Measurements from ENCODE around the gene ZCCHC14. TPM values are rescaled to one million over a fixed set of nuclear protein-coding genes. Genes with fewer than 3 reads are reported as not detected.
A peak's percentile ranks its signal among the peaks of the same experiment; 100 is the strongest.

ZCCHC14 gene
- total RNA-seq, 6 donors from 2014 or later, result 17.2 to 35.3 (median 26.3) TPM

DNA sequence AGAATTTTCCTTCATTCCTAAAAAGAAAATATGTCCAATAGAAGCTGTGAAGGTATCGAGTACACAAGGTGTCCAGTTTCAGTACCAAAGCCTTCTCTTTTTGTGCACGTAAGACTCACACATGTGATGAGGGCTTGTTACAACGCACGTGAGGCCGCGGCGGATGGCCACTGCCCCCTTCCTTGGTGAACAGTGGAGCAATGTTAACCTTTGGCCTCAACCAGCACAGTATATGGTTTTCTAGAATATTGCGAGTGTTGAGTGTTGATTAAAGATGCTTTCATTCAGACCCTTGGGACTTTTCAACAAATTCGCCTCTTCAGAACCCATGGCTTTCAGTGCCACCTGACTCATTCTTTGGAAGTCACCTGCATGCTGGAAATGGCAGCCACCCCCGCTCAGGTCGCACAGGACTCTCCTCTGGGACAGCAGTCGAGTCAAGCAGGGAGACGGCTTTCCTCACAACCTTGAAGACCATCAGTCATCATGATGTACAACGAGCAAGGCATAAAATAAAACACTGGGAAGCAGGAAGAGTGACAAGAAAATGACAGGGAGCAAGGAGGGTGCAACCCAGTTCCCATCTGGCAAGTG is 86.2 kb downstream of the ZCCHC14 start:
- Histone ChIP-seq H3K27ac (peak overlapping the region in 2 of 4 donors; percentile 49 to 66), H3K27me3 (no peaks in the 10 kb centered on the region)
- DNase-seq, result no peak

DNA sequence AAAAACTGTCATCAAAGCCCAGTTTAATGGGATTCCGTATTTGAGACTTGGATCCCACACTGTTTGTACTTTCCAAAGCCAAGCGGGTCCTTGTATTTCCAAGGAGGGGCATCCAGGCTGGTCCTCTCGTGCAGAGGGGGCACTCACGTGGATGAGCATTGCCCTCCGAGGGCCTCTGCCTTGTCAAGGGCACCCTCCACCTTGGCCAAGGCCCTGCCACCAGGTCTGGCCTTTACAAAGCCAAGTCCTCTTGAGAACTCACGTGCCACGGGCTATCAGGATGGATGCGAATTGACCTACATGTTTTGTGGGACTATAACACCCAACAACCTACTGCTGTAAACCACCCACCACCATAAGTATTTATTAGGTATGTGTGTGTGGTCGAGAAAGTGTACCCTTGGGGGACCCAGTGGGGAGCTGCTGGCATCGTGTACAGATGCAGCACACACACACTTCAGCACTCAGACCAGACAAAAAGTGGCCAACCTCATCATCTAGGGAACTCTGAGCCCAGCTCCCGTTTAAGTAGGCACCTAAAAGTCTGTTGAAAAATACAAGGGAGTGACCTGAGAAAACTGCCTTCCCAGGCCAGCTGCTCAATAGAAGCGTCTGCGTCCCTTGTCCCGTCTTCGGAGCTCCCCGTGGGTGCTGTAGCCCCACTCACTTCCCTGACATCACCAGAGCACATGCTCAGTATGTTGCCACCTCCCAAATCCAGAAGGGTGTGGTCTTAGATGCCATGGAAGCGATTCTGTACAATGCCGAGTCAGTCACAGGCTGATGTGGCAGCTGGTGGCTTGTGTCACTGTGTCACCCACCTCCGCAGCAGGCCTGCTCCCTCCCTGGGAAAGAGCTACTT is 87.8 kb downstream of the ZCCHC14 start:
- DNase-seq (no peak), ATAC-seq (ENCODE audit: low FRiP score in 2 of 2) (peak; percentile 6 to 31)
- H3K9me3 ChIP-seq, result no peaks in the 10 kb centered on the region
- no peak for TF ChIP-seq EP300 (IDR thresholded peaks at IDR 0.05)
- 94 to 96% methylated on average over 19 of the region's 19 CpGs for WGBS, 2 donors
- H3K4me3 ChIP-seq, result no peak overlapping the region
- H3K4me1 ChIP-seq, result peaks cover 0 to 10% (median 0%) of the 10 kb centered on the region in 4 donors
- H3K27ac ChIP-seq, result no peak overlapping the region
- no peaks in the 10 kb centered on the region for H3K27me3 ChIP-seq
- peaks cover 17 to 94% (median 59%) of the 10 kb centered on the region in 4 donors for H3K36me3 ChIP-seq

More for the DNA sequence above, 86.2 kb downstream of the ZCCHC14 start:
- 90 to 92% methylated on average over 14 of the region's 14 CpGs for WGBS, 2 donors
- Histone ChIP-seq H3K4me1 (peaks cover 0 to 10% (median 0%) of the 10 kb centered on the region in 4 donors), H3K9me3 (no peaks in the 10 kb centered on the region), H3K36me3 (peaks cover 13 to 96% (median 62%) of the 10 kb centered on the region in 4 donors), H3K4me3 (no peak overlapping the region)
- TF ChIP-seq POLR2A (IDR thresholded peaks at IDR 0.05) (no peak), EP300 (IDR thresholded peaks at IDR 0.05) (no peak), POLR2AphosphoS5 (IDR thresholded peaks at IDR 0.05) (no peak)
- TF ChIP-seq, protein P1, sequence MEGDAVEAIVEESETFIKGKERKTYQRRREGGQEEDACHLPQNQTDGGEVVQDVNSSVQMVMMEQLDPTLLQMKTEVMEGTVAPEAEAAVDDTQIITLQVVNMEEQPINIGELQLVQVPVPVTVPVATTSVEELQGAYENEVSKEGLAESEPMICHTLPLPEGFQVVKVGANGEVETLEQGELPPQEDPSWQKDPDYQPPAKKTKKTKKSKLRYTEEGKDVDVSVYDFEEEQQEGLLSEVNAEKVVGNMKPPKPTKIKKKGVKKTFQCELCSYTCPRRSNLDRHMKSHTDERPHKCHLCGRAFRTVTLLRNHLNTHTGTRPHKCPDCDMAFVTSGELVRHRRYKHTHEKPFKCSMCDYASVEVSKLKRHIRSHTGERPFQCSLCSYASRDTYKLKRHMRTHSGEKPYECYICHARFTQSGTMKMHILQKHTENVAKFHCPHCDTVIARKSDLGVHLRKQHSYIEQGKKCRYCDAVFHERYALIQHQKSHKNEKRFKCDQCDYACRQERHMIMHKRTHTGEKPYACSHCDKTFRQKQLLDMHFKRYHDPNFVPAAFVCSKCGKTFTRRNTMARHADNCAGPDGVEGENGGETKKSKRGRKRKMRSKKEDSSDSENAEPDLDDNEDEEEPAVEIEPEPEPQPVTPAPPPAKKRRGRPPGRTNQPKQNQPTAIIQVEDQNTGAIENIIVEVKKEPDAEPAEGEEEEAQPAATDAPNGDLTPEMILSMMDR (IDR thresholded peaks at IDR 0.05), result no peak
- no peak for ATAC-seq (ENCODE audit: low FRiP score in 2 of 2)

DNA sequence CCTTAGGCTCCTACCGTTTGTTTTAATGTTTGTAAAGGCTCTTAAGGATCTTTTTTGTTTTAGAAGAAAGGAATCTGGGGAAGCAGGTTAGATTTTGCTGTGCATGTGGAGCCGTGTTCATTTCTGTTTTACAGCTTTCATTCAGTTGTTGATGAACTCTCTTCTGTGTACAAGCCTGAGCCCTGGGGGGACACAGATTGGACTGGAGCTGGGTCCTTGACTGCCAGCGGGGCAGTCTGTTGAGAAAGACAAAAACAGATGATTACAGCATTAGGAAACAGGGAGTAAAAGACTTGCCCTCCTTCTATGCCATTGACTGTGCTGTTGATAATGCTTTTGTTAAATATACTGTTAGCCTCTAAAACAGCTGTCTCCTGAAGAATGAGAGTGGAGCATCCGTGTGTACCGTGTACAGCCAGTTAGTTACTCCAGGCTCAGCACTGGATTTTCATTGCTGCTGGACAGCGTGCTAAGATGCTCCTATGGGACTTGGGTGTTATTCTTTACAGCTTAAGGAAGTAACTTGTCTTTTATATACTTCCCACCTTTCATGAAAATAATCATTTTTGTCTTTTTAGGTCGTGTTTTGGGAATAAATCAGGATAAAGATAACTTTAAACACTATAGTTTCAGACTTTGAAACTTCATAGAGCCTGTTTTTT is 97.5 kb downstream of the ZCCHC14 start:
- Histone ChIP-seq H3K27ac (no peak overlapping the region), H3K36me3 (peaks cover 7 to 19% (median 12%) of the 10 kb centered on the region in 4 donors), H3K9me3 (no peaks in the 10 kb centered on the region), H3K4me1 (peaks cover 17 to 37% (median 27%) of the 10 kb centered on the region in 4 donors), H3K27me3 (no peaks in the 10 kb centered on the region), H3K4me3 (no peak overlapping the region)
- TF ChIP-seq, protein P1 (IDR thresholded peaks at IDR 0.05), result no peak
- no peak for TF ChIP-seq POLR2A (IDR thresholded peaks at IDR 0.05)
- TF ChIP-seq EP300 (IDR thresholded peaks at IDR 0.05), result no peak
- TF ChIP-seq POLR2AphosphoS5 (IDR thresholded peaks at IDR 0.05), result no peak
- ATAC-seq (ENCODE audit: low FRiP score in 2 of 2), result no peak
- WGBS, 2 donors, result 74 to 75% methylated on average over 7 of the region's 7 CpGs
- DNase-seq, result no peak

DNA sequence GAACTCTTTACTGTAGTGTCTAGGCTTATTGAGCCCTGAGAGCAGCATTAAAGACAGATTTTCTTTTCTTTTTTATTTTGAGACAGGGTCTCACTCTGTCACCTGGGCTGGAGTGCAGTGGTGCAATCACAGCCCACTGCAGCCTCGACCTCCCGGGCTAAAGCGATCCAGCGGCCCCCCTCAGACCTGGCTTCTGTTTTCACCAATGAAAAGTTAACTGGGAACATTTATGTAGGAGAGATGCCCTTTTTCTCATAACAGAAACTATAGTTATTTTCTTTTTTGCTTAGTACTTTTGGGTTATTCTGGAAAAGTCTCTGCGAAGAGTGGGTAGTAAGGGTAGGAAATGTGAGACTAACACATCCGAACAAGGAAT is 99.2 kb downstream of the ZCCHC14 start:
- WGBS, 2 donors, result 80 to 88% methylated on average over 6 of the region's 6 CpGs
- Histone ChIP-seq H3K4me1 (peaks cover 25 to 46% (median 32%) of the 10 kb centered on the region in 4 donors), H3K9me3 (no peaks in the 10 kb centered on the region), H3K27me3 (no peaks in the 10 kb centered on the region), H3K27ac (peak overlapping the region in 3 of 4 donors; percentile 99 to 100 (median 99)), H3K4me3 (peak overlapping the region in 3 of 4 donors; percentile 75 to 91 (median 82)), H3K36me3 (peaks cover 0 to 3% (median 1%) of the 10 kb centered on the region in 4 donors)
- TF ChIP-seq, protein P1 (IDR thresholded peaks at IDR 0.05), result no peak
- TF ChIP-seq POLR2AphosphoS5 (IDR thresholded peaks at IDR 0.05), result no peak
- TF ChIP-seq POLR2A (IDR thresholded peaks at IDR 0.05), result no peak
- TF ChIP-seq EP300 (IDR thresholded peaks at IDR 0.05), result no peak
- no peak for ATAC-seq (ENCODE audit: low FRiP score in 2 of 2)
- no peak for DNase-seq

Measured in upper lobe of left lung (tissue), 6 donors.